Astrocyte of the hippocampus (primary cell): Measurements from ENCODE around the gene MR1.
"Not testable (repeated sequence)": the region's sequence is repeated elsewhere in the genome, so short reads cannot be mapped to it uniquely, and the experiment has no call there.

Source experiments
- DNase-seq: peaks from one replicate; pipeline ENCODE4 v3.0.0; 2011; ENCODE audit warnings: low read depth, low spot score

Gene MR1

DNA sequence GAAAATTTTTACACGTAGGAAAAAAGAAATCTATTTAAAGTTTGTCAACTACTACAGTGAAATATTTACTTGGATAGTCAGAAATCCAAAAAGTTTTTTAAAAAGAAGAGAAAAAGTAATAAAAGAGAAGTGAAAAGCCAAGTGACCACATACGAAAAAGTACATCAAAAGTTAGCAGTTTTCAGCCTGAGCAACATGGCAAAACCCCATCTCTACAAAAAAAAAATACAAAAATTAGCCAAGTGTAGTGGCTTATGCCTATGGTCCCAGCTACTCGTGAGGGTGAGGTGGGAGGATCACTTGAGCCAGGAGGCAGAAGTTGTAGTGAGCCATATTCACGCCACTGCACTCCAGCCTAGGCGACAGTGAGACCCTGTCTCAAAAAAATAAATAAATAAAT is 5.2 kb upstream of the MR1 start:
- DNase-seq = no peak

DNA sequence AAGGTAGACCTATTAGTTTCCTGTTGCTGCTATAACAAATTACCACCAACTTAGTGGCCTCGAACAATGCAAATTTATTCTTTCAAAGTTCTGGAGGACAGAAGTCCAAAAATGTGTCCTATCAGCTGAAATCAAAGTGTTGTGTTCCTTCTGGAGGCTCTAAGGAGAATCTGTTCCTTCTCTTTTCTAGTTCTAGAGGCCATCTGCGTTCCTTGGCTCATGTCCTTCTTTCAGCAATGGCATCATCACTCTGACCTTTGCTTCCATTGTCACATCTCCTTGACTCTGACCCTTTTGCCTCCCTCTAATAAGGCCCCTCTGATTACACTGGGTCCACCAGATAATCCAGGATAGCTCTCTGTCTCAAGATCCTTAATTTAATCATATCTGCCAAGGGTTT is 1.2 kb upstream of the MR1 start:
- DNase-seq = no peak

DNA sequence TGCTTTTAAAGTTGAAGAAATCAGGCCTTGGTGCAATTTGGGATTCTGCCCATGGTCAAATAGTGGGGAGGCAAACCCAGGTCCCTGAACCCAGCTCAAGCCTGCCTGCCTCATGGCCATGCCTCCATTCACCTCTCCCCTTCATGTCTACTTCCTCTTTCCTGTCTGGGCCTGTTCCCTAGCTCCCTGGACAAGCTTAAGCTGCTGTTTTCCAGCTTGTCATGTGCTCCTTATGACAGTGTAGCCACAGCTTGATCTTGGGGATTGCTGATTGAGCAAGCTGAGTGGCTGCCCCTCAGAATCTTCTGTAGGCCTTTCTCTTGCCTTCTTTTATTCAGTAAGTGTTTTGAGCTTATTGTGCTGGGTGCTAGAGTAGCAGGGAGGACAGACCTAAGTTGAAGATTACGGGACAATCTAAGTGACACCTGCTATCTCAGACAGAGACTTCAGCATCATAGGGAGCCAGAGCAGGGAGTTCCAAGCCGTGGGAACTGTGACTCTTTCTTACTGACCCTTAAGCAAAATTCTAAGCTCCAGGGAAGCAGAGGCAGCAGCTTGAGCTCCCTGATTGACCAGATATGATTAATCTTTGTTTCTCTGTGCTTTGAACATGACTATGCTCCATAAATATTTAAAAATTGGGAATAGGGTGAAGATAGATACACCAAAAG is 520 bp upstream of the MR1 start:
- DNase-seq = peak; percentile 6

DNA sequence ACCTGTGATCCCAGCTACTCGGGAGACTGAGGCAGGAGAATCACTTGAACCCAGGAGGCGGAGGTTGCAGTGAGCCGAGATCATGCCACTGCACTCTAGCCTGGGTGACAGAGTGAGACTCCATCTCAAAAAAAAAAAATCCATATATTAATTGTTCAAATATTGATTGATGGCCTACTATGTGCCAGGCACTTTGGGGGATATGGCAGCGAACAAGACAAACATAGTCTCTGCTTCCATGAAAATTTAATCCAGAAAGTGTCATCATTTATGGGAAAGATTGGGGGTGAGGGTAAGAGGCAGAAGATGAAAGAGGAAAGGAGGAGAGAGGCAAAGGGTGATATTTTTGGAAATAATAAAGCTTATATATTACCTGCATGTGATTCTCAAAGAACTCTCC is 1.4 kb downstream of the MR1 start:
- not testable (repeated sequence) for DNase-seq

DNA sequence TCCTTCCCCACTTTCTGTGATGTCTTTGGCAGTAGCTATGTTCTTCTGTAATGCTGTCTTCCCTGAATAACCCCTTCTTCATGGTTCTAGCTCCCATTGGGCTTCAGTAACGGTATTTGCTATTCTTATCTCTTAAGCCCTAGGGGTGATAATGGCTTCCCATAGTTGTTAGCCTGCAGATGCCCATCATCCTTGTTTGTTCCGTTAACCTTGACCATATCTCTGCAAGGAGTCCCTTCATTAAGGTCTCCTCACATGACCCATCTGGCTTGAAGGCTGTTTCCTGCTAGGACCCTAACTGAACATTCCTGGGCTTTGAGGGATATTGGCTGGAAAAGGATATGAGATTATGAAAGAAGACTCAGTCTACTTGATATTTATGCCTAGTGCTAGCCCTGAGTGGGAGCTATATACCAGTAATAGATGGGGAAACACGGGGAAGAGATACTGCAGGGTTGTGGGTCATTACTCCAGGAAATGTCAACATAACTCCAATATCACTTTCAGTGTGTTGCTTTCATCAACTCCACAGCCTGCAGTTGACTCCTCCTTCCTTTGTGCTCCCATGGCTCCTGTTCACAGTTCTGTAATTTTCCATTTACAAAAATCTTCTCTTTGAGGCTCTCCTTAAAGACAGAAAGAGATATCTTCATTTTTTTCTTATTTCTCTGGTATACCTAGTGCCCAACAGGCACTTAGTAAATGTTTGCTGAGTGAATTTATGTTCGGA is 2.5 kb downstream of the MR1 start:
- DNase-seq = no peak

DNA sequence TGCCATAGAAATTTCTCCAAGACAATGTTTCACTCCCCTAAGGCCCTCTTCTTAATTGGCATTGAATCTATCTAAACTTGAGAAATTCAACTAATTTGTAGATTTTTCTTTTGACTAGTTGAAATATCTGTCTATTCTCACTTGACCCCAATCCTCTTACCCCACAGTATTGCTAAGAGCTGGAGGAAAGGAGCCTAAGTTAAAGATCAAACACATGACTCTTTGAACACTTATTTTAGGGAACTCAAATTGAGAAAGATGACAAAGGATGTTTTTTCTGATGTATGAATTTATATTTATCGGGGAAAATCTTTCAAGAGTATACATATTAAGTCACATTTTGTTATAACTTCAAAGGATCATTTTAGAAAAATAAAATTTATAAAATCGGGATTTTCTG is 3.6 kb downstream of the MR1 start:
- DNase-seq = no peak

DNA sequence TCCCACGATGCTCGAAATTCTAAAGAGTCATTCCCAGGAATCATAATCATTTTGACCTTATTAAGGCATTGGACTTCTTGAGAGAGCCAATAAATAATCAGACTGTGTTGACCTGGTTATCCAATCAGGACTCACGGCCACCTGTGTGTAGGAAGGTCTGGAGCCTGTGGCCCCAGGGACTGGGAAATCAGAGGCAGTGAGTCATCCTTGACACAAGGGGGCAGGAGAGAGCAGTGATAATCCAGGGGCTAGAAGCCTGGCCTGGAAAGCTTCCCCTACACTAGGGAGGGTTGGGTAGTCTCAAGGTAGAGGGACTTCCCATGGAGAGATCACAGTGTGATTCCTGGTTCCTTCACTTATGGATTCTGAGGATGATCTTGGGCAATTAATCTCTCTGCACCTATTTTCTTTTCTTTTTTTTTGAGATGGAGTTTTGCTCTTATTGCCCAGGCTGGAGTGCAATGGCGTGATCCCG is 4.7 kb downstream of the MR1 start:
- DNase-seq = peak; percentile 75

DNA sequence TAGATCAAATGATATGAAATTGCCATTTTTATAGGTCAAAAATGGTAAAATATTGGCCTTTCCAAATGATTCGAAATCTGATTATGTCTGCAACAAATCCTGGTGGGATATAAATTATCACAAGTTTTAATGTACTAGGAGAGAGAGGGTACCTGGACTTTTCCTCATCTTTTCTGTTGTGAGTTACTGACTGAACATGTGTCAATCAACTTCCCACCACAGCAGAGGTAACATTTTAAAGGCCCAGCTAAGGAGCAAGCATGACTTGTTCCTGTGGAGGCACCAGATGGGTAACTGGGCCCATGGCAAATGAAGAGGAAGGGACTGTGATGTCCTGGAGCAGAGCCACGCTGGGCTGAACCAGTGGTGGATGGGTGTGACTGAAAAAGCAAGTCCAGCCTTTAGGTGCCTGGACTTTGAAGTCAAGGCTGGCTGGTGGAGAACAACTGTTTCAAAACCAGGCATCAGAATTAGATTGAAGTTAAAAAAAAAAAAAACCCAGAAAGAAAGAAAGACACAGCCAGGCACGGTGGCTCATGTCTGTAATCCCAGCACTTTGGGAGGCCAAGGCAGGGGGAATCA is 6.6 kb downstream of the MR1 start:
- no peak for DNase-seq

DNA sequence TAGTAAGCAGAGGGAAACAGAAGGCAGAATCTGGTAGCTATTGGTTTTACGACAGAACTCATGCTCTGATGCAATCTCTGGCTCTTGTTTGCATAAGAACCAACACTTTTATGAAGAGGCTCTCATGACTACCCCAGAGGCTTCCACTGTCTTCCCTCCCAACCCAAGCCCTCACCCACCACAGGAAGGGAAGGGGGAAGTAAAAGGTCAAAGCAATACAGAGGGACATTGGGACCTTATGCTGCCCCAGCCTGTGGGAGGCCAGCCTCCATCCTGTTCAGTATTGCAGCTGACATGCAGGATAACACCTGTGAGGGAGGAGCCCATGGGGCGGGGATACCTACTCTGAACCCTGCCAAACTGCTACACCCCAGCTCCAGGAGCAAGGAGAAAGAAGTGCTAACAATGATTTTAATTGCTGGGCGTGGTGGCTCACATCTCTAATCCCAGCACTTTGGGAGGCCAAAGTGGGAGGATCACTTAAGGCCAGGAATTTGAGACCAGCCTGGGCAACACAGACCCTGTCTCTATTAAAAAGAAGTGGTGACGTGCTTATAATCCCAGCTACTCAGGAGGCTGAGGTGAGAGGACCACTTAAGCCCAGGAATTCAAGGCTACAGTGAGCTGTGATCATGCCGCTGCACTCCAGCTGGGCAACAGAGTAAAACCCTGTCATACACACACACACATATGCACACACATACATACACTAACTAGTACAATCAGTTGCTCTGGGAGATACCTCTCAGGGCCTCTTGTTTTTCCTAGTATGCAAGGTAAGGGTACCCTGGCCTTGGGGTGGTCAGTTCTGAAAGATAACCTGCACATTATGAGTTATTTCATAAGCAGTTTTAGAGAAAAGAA is 9.5 kb downstream of the MR1 start:
- no peak for DNase-seq

DNA sequence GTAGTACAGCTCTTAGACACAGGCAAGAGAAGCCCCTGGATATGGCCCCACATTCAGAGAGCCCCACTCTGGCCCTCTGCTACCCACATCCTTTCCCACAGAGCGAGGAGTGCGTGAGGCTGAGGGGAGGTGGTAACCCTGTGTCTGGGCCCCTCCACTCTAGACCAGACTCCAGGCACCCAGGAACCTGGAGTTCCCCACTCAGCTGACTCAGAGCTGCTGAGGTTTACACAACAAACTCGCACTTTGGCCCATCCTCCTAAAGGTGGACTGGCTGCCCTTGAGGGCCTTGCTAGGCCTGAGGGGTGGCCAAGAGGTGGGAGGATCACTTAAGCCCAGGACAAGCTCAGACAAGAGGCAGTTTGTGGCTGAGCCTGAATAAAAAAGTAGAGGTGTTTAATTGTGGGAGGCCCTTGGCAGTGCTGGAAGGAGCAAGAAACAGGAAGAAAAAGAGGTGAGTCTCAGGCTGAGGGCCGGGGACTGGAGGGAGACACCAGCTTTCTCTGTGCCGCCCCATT is 10.7 kb downstream of the MR1 start:
- DNase-seq = peak; percentile 33

DNA sequence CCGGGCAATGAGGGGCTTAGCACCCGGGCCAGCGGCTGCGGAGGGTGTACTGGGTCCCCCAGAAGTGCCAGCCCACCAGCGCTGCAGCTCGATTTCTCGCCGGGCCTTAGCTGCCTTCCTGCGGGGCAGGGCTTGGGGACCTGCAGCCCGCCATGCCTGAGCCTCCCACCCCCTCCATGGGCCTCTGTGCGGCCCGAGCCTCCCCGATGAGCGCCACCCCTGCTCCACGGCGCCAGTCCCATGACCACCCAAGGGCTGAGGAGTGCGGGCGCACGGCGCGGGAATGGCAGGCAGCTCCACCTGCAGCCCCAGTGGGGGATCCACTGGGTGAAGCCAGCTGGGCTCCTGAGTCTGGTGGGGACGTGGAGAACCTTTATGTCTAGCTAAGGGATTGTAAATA is 12.2 kb downstream of the MR1 start:
- not testable (repeated sequence) for DNase-seq

DNA sequence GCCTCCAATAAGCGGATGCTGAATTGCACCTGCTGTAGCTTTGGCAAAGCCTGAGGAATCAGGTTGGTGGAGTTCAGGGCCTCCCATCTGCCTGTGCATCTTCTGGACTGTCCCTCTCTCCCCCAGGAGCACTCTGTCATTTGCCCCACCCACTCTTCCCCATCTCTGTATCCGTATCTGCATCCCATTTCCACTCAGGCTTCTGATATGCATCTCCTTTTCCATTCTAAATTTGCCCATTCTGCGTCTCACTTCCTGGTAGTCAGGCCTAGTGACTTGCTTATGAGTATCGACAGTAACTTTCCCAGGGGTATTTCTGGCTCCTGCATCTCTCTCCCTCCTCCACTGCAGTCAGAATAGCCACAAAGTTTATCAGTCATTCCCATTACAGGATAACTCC is 15.6 kb downstream of the MR1 start:
- DNase-seq = no peak

DNA sequence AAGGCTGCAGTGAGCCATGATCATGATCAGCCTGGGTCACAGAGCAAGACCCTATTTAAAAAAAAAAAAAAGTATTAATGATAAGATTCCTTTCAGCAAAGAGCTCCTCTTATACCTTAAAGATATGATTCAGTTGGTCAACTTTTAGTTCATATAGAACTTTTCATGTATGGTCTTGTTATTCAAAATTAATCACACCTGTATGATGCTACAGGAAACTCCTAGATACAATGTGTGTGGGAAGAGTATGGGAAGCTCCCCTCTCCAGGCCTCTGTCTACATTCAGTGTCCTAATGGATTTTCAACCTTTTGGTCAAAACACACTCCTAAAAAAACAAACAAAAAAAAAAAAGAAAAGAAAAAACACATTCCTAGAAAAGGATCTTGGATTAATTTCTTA is 17.1 kb downstream of the MR1 start:
- no peak for DNase-seq

DNA sequence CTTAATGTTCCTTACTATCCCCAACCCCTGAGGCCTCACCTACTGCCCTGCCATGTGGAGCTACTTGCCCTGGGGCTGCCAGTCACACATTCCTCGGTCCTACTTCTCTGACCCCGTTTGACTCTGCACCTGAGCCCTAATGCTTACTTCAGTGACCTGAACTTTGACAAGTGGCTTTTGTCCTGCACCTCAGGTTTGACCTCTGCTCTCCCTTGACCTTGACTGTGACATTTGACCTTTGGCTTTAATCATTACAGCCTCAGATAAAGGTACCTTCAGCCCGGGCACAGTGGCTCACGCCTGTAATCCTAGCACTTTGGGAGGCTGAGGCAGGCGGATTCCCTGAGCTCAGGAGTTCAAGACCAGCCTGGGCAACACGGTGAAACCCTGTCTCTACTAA is 22.8 kb downstream of the MR1 start:
- DNase-seq = no peak

DNA sequence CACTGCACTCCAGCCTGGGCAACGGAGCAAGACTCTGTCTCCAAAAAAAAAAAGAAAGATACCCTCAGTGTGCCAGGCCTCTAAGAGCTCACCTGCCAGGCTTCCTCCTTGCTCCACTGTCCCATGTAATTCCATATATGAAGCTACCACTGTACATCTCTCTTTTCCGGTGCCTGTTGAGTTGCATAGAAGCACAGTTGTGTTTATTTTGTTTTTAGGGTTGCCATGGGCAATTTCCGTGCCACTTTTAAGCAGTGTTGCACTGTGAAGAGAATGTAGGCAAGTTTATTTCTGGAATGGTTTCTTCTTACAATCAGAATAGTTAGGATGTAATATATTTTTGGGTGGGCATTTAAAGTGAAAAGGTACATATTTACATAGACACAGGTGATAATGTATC is 23.3 kb downstream of the MR1 start:
- no peak for DNase-seq

DNA sequence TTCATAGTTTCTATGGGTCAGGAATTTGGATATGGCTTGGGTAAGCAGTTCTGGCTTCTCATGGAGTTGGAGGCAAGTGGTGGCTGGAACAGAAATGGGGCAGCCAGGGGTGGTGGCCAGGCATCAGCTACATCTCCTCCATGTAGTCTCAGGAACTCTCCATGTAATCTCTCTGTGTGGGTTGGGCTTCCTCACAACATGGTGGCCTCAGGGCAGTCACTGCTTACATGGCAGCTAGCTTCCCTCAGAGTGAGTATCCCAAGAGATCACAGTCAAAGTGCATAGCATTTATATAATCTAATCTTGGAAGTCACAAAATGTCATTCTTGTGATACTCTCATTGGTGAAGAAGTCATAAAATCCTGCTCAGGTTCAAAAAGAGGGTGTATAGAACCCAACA is 25.7 kb downstream of the MR1 start:
- no peak for DNase-seq

DNA sequence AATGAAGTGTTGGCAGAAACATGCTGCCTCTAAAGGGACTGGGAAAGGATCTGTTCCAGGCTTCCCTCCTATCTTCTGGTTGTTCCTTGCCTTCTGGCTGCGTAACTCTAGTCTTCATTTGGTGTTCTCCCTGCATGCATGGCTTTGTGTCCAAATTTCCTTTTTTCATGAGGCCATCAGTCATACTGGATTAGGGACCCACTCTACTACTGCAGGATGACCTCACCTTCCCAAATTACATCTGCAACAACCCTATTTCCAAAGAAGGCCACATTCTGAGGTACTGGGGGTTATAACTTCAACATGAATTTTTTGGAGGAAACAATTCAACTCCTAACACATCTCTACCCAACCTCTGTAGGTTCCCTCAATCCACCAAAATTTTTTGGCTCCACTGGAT is 26.3 kb downstream of the MR1 start:
- DNase-seq = no peak

DNA sequence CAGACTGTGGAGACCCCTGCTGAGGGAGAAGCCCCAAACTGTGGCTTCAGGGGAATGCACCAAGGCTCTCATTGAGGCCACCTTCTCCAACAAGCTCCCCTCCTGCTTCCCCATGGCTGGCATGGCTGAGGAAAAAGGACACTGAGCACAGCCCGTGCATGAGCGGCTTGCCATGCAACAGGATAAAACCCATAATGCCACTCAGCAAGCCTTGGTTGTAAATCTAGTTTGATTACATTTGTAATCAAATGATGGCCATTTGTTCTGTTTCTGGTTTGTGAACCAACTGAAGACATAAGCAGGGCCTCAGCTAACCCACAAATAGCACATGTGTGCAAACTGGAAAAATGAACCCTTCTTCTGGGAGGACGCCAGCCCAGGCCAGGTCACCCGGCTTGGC is 27.2 kb downstream of the MR1 start:
- not testable (repeated sequence) for DNase-seq

DNA sequence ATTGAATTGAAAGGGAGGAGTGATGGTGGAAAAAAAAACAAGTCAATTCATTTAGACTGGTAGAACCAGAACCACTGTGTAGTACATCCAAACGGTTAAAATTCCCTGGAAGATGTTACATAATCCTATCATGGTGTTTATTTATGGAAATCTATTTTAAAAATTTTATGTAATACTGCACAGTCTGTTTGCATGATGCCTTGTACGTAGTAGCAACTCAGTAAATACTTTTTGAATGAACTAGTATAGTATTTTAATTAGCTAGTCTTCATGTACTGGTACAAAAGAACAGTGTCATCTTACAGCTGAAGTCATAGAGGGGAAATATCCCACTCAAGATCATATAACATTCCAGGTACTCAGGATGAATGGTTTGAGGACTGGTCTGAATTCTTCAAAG is 27.7 kb downstream of the MR1 start:
- DNase-seq = no peak

DNA sequence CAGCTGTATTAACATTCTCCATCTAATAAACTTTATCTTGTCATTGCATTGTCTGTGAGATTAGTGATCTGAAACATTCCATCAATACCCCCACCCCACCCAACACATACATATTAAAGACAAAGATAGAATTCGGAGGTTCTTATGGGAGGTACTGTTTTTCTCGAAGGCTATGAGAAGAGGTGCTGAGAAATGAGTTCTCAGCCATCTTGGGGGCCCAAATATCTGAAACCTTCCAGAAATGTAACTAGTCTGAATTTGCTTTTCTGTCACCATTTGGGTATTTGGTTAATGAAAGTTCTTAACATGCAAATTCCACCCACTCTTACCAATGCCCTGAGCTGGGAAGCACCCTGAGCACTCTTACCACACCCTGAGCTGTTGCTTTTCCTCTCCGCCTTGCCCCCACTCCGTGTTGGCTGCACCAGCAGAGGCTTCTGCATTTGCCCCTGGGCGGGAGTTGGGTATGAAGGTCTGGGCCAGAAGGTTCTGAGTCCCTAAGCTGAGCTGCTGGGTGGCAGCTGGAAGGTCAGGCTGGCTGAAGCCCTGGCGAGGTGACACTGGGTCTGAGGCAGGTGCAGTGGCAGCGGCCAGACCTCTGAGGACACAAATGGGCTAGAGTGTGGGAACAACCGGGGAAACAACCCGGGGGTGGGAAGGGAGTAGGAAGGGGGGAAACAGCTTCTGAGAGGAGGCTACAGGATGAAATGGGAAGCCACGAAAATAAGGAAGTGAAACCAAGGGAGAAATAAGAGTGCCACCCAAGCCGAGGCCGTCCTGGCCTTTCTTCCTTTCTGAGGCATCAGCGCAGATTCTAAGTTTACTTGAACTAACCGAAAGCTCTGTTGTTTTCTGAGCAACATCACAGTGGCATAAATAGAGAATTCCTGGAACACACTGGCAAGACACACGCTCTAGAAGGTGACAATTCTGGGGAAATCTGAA is 28.4 kb downstream of the MR1 start:
- DNase-seq = no peak
